ENCODE measurements around the gene SCYGR2.
"Not testable (repeated sequence)": the region's sequence is repeated elsewhere in the genome, so short reads cannot be mapped to it uniquely, and the experiment has no call there.

Gene SCYGR2, protein sequence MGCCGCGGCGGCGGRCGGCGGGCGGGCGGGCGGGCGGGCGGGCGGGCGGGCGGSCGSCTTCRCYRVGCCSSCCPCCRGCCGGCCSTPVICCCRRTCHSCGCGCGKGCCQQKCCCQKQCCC

DNA sequence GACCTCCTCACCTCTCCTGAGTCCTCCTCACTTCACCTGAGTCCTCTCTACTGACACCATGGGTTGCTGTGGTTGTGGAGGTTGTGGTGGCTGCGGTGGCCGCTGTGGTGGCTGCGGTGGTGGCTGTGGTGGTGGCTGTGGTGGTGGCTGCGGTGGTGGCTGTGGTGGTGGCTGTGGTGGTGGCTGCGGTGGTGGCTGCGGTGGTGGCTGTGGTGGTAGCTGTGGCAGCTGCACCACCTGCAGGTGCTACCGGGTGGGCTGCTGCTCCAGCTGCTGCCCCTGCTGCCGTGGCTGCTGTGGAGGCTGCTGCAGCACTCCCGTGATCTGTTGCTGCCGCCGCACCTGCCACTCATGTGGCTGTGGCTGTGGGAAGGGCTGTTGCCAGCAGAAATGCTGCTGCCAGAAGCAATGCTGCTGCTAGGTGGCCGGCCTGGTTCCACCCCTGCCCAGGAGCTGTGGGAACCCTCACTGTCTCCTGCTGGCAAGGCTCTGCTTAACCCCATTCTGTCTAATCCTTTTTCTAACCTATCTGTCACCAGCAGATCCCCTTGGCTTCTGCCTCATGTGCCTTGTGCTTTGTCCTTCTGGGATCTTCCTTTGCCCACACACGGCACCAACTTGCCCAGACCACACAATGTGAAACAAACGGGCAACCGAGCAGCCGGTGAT, at the start of gene SCYGR2:
Gene SCYGR2, plus strand, starts transcription at position 59 of the 669 bp plus-strand sequence. Its CDS starts 0 bp downstream, at position 59.
- not testable (repeated sequence) for DNase-seq

DNA sequence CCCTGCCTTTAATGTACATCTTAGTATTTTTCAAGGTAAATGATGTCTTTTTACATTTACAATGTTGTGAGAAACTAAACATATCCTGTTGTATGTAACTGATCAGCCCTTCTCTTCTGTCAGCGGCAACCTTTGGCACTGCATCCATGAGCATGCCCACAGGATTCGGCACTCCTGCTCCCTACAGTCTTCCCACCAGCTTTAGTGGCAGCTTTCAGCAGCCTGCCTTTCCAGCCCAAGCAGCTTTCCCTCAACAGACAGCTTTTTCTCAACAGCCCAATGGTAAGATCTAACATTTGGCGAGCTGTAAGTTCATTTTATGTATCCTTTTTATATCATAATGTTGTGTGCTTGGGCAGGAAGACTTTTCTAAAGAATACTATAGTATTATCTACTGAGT, 46.9 kb upstream of the SCYGR2 start:
- no peak for DNase-seq

DNA sequence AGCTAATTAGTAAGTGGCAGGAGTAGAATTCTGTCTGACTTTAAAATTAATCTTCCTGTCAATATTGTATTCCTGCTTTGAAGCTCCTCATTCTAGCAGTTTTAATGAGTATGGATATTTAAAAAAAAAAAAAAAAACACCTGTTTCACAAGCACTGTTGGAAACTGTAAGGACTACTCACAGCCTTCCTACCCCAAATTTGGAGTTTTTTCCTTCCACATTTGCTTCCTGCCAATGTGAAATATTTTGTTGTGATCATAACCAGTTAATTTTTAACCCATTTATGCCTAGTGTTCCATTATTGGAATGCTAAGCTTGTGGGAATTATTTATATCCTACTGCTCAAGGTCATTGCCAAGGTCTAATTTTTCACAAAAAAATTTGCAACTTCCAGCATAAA, 36.1 kb upstream of the SCYGR2 start:
- no peak for DNase-seq

DNA sequence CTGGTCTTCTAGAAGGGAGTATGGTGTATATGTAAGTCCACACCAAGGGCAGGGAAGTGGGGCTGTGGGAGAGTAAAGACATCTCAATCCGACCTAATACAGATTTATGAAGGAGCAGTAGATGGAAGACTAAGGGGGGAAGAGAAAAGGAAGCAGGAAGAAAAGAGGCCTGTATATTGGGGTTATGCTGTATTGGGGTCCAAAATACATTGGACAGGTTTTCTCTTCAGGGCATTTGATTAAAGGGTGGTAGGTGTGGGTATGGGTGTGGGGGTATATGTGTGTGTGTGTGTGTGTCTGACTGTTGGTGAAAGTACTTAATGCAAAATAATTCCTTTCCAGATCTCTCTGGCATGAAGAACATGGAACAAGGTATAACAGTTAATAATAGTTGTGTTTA, 33.6 kb upstream of the SCYGR2 start:
- DNase-seq: no peak

DNA sequence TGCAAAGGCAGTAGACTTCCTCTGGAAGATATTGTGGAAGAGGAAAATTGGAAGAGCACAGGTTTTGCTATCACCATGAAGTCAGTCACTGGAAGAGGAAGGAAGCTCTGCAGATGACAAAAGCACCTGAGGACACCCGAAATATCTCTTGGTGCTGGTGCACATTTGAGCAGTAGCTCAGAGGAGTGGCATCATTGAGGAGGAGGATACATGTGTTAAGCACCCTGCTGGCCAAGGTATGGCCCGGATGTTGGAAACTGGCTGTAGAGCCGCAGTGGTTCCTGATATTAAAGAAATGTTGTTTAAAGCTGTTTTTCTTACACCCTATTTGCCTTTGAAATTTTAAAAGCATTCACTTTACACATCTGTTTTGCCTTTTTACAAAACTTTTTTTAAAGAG, 32.7 kb upstream of the SCYGR2 start:
- DNase-seq: no peak

DNA sequence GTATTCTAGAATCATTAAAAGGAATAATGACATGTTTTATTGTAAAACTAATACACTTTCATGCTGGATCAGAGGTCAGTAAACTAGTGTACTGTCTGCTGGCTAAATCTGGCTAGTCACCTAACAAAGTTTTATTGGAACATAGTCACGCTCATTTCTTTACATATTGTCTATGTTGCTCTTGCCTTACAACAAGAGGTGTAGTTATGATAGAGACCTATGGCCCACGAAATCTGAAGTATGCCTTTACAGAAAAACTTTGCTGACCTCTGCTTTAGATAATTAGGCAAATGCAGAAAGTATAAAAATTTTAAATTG, 29.9 kb upstream of the SCYGR2 start:
- no peak for DNase-seq

DNA sequence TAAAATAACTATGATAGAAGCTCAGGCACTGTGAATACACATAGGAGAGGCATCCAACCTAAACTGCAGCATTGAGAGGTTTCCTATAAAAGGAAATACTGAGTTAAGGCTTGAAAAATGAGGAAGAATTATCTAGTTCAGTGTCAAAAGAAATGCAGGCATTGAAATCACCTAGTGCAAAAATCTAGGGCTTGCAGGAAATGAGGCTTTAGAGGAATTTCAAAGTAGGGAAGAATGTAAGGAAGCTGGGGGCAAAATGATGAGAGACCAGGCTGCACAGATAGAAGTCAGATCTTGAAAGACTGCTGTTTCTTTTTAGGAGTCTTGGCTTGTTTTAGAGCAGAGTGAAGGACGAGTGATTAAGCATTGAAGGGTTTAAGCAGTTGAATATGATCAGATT, 28.1 kb upstream of the SCYGR2 start:
- no peak for DNase-seq

DNA sequence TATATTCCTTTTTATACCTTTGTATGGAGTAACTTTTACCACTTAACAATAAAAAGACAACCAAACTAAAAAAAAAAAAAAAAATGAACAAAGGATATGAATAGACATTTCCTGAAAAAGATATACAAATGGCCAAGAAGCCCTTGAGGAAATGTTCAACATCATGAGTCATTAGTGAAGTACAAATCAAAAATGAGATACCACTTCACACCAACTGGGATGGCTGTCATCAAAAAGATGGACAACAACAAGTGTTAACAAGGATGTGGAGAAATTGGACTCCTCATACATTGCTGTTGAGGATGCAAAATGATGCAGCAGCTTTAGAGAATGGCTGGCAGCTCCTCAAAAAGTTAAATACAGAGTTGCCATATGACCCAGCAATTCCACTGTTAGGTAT, 22.6 kb upstream of the SCYGR2 start:
- DNase-seq: no peak

DNA sequence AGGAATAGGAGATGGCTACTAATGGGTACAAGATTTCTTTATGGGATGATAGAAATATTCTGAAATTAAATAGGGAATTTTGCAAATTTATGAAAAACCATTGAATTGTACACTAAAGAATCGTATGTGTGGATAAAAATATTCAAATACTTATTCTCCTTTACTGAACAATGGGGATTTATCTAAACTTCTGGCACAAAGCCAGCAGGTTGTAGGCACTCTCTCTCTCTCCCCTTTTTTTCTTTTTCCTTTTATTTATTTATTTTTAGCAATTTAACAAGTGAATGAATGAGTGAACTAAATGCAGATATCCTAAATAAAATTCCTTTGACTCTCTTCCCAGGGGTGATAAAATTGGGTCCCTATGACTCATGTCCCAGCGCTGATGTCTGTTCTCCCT, 21.9 kb upstream of the SCYGR2 start:
- DNase-seq: no peak

DNA sequence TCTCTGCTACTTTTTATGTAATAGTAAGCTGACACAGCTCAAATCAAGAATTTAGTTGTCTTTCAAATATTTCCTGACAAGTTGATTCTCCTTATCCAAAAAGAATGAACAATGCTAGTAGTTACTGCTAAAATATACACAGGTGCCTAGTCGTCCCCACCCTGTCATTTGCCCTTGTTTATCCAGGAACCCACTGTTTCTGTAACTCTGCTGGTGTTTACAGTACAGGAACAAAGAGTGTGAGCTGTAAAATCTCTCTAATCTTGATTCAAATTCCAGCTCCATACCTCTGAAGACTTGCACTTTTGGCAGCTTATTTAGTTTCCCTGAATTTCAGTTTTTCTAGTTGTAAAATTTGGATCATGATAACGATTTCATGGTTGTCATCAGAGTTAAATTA, 21.1 kb upstream of the SCYGR2 start:
- no peak for DNase-seq

DNA sequence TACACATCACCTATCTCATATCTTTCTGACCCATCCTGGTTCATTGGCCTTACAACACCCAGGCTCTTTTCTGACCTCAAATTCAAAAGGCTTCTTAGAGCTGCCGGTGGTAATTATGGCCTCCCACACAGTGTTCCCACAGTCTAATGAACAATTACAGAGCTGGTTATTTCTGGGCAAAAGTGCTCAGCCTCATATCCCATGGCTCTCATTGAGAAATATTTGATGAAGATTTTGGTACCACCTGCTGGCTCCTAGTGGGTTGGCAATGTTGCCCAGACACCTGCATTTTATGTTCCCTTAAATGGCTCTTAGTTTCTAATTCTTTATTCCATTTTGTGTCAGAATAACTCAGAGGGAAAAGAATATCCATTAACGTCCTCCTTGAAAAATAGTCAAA, 20.1 kb upstream of the SCYGR2 start:
- DNase-seq: no peak

DNA sequence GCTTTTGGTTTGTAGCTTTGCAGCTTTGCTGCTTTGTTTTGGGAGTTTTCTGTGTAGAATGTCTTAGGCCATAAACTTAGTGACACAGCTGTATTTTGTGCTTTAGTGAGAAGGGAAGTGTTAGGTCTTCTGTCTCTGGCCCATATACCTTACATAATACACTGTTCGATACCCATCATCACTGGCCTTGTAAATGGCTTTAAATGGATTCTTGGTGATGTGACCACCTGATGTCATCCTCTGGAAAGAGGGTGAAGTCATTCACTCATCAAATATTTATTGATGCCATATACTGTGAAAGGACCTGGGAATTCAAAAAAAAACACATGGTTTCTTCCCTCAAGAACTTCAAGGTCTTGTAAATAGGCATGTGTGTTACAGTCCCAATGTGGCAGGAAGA, 18.9 kb upstream of the SCYGR2 start:
- no peak for DNase-seq

DNA sequence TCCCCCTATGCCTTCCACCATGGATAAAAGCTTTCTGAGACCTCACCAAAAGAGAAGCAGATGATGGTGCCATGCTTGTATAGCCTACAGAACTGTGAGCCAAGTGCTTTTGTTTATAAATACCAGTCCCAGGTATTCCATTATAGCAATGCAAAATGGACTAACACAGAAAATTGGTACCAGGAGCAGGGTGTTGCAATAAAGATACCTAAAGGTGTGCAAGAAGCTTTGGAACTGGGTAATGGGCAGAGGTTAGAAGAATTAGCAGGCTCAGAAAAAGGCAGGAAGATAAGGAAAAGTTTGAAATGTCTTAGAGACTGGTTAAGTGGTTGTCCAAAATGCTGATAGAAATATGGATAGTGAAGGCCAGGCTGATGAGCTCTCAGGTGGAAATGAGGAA, 16.3 kb upstream of the SCYGR2 start:
- no peak for DNase-seq

DNA sequence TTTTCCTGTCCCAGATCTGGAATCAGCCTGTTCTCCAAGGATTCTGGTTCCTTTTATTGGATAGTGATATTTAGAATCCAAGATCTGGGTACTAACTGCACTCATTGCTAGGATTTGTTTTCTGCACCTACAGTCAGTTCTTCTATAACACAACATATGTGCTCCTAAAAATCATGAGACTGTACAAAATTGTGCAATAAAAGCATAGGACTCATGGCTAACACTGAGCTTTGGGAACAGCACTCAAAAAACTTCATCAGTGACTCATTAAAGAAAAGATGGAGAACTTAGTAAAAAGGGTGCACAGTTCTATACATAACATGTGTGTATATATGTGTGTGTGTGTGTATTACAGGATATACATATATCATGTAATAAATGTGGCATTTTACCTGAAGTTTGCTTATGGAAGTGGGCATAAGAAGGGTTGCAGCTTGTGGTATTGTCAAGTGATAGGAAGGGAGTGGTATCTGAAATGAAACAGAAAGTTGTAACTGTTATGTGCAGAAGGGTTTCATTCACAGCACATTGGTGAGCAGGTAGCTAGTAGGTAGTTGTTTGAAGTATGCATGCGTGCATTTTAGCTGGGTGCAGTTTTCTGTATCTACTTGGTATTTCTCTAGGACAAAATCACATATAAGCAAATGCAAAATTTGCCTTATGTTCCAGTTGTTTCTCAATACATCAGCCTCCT, 5.9 kb upstream of the SCYGR2 start:
- DNase-seq: no peak

DNA sequence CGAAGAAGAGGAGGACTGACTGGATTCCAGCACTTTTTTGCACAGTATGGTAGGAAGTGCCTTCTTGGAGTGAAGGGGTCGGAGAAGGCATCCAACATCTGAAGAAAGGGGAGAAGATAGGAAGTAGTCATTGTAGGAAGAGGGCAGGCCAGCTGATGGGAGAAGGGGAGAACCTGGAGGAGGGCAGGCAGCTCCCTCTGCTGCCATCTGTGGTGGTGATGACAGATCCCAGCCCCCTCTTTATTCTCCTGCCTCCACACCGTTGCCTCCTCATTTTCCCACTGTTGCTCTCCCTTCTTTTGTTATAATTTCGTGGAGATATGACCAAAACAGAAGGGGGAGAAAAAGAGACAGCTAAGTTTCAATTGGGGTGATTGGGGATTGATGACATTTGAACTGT, 2.9 kb upstream of the SCYGR2 start:
- no peak for DNase-seq

DNA sequence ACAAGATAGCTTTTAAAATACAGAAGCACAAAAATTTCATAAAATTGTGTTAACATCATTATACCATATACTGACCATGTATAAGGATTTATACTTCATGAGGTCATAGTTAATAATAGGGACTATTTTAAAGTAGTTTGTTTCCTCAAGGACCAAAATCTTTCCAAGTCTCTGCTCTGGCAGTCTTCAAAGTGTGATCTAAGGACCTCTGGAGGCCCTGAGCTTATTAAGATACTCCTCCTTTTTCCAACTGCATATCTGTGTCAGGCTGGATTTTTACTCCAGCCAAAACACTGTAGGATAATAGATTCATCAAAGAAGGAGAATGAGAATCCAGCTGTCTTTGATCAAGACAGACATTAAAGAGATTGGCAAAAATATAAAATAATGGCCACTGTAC, 1.7 kb upstream of the SCYGR2 start:
- no peak for DNase-seq

DNA sequence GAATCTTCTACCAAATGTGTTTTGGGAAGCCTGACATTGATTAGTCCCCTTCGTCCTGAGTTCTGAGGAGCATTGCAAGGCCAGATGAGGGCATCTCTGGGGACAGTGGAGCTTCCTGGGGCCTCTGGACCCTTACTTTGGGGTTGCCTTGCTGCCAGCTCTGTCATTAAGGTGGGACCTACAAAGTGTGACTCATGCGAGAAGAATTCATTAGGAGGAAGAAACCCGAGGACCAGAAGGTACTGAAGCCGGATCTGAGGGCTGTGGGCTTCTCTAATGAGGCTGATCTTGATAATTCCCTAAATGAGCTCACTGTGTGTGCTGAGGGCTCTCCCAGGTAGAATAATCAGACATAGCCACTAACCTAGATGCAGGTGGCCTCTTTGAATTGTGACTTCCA, 695 bp upstream of the SCYGR2 start:
- no peak for DNase-seq

DNA sequence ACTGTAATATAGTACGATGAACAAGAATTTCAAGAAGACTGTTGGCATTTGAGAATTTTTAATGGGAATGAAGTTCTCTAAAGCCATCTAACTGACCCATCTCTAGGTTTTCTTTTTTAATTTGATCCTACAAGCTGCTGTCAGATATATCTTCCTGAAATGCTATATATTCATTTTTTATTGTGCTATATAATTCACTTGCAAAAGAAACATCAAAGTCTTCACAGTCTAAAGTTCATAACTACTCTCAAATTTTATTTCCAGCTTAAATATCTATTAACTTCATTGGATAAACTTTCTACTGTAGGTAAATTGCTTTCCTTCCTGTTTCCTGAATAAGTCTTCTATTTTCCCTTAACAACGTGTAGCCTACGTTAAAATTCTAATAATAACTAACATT, 3.7 kb downstream of the SCYGR2 start:
- DNase-seq: no peak

DNA sequence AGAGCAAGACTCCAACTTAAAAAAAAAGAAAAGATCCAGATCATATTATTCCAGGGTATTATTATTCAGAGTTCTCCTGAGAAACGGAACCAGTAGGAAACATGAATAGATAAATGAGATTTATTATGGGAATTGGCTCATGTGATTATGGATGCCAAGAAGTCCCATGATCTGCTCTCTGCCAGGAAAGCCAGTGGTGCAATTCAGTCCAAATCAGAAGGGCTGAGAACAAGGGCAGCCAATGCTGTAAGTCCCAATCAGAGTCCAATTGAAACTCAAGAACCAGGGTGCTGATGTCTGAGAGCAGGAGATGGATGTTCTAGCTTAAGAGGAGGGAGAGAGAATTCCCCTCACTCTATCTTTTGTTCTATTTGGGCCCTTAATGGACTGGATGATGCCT, 7.8 kb downstream of the SCYGR2 start:
- no peak for DNase-seq

DNA sequence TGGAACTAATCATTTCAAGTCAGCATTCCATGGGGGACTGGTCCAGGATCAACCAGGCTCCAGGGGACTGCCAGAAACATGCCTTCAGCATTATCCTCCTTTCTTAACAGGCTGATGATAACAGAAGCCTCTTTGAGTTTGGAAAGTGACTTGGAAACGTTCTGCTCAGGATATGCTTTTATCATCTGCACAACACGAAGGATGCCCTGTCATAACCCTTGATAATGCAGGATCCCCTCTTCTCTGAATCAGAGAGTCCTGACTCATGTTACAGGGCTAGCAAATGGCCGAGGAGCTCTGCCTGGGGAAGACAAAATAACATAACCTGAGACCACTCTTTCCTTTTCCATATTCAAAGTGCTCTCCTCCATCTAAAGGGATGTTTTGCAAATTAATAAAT, 9.2 kb downstream of the SCYGR2 start:
- DNase-seq: no peak

DNA sequence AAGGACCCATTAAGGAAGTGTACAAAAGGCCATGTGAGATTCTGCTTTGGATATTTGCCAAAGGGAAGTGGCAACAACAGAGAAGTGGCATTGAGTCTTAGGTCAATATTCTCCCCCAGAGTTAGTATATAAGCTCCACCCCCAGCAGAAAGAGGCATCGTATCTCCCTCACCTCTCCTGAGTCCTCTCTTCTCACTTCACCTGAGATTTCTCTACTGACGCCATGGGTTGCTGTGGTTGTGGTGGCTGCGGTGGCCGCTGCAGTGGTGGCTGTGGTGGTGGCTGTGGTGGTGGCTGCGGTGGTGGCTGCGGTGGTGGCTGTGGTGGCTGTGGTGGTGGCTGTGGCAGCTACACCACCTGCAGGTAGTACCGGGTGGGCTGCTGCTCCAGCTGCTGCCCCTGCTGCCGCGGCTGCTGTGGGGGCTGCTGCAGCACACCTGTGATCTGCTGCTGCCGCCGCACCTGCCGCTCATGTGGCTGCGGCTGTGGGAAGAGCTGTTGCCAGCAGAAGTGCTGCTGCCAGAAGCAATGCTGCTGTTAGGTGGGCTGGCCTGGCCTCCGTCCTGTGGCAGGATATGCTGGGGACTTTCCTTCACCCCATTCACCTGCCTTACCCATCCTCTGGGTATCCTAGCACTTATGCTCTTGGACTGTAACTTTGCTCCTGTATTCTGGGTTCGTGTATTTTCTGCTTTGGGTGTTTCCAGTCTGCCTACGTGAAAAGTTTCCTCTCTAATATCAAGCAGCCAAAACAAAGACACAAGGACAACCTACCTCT, 10.1 kb downstream of the SCYGR2 start:
- DNase-seq: peak; percentile 23

DNA sequence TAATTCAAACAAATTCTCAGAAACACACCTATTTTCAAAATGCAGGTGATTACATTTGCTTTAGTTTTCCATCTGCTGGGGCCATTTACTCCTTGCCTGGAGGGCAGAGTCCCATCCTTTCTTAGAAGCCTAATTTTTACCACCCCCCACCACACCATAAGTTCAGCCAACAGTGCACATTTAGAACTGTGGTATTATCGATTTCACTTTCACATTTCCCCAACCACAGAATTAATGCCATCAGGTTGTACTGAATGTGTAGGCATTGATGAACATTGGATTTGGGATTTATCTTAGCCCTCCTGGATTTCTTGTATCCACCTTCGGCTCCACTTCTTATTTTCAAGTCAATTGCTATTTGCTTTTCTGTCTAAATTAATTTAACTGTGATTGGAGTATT, 11.4 kb downstream of the SCYGR2 start:
- DNase-seq: no peak

DNA sequence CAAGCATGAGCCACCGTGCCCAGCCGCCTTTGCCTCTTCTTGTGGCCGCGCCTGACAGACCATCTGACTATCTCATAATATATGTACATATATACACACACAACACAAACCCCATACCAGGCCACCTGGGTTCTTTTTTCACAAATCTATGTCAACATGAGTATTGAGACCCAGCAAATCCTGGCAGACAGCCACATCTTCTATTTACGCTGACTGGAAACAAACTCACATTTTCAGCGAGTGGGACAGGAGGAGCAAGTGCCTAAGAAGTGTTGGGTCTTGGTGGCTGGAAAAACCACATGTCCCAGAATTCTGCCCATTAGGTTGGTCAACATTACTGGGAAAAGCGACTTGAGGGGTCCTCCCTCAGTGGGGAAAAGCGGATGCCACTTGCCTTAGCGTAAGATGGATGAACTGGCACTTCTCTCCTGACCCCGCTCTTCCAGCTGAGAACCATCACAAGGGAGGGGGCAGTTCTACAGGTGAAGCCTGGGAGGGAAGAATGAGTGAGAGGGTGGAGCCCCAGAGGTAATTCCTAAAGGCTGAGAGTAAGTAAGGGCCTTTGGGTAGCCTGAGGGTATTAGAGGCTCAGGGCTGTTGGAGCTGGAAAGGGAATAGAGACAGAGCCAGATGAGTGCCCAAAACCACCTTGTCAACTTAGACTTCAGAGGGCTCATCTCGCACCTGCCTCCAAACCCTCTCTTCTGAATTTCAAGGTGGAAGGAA, 14.0 kb downstream of the SCYGR2 start:
- no peak for DNase-seq

DNA sequence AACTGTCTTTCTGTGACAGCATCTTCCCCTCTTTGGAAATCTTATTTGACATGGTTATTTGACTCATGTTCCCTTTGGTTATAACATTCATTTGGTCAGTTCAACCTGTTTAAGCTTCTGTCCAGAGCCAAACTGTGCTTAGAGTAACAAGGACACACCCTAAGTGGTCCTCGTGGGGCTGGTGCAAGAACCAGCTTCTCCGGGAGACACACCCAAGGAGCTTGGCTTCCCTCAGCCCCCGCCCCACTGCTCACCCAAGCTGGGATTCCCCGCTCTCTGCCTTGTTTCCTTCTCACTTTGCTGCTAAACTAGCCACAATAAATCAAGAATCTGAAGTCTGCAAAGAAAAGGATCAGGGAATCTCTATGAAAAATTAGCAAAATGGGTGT, 14.6 kb downstream of the SCYGR2 start:
- DNase-seq: no peak
